Fibroblast of skin of left biceps (primary cell): ENCODE results near the gene DNAJB8.

Experiments
- DNase-seq, 2 experiments: peaks; one replicate each; pipeline ENCODE4 v3.0.0-alpha.2; 2013; ENCODE audit warnings: low read depth in 2 of 2

Gene DNAJB8

DNA sequence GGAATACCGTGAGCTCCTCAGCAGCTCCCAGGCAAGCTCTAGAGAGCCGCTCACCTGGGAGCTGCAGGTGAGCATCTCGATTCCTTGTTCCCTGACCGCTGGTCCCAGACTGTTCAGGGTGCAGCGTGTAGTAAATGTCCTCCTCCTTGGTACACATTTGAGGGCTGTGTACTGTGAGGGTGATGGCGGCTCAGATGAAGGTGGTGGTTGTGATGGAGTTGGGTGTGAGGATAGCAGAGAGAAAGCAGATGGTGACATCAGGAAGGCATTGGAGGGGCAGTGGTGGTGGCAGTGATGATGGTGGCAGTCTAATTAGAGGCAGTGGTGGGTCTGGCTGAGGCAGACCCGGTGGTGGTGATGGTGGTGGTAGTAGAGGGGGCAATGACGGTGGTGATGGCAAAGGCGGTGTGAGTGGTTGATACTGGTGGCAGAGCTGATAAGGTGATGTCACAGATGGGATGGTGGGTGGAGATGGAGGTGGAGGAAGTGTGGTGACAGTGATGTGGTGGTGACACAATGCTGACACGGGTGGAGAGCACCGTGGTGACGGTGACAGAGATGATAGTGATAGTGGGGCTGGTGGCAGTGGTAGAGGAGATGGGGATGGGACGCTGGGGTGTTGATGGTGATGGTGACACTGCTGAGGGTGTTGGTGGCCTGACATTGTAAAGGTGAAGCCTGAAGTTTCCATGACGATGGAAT, at the start of gene DNAJB8:
Gene DNAJB8 (minus strand): TSS at position 51 of the 702 bp plus-strand sequence. CDS start 3,645 bp downstream, outside the sequence.
- DNase-seq, result no peak

DNA sequence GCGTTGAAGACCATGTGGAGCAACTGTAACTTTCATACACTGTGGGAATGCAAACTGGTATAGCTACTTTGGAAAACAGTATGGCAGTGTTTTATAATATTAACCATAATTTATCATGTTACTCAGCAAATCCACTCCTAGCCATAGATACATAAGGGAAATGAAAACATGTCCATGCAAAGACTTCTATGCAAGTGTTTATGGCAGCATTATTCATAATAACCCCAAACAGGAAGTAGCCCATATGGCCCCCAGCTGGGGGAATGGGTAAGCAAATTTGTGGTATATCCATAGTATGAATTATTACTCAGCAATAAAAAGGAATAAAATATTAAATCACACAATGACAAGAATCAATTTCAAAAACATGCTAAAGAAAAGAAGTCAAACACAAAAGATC, 49.3 kb upstream of the DNAJB8 start:
- no peak for DNase-seq

DNA sequence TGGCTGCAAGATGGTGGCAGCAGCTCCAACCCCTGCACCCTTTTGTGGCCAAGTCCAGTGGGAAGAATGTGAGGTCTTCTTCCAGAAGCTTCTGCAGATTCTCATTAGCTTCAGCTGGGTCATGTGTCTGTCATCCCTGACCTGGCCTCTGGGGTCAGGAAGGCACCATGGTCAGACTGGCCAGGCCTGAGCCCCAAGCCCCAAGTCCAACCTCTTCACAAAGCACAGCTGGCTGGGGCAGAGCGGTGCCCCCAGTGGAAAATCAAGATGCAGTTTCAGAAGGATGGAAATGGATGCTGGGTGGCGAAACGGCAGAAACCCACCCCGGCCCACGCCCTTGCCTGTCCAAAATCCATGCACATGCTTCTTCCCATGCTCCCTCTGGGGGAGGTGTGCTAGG, 42.2 kb upstream of the DNAJB8 start:
- no peak for DNase-seq

DNA sequence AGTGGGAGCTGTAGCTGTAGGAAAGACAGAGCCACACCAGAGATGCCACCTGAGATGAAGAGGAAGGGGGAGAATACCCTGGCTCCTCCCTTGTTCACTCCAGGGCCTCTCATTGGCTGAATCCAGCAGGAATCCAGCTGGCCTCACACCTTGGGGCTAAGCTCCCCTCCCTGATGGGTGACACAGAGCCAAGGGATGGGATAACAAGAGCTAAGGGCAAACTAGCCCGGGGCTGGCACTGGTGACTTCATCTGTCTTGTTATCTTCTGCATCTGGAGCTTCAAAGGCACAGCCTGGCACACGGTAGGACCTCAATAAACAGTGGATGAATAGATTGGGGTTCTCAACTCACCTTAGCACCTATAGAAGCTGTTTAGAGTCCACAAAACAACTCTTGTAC, 40.1 kb upstream of the DNAJB8 start:
- DNase-seq, result no peak

DNA sequence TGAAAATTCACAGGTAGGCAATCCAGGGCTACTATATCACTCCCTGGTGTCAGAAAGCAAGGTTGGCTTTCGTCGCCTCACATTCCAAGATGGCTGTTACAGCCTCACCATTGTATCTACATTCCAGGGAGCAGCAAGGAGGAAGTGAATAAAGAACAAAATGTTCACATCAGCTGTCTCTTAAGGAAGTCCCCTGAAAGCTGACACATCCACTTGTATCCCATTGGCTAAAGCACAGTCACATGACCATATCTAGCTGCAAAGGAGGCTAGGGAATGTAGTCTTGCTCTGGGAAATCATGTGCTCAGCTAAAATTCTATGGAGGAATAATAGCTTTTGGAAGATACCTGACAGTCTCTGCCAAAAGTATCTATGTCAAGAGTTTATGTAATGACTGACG, 39.1 kb upstream of the DNAJB8 start:
- no peak for DNase-seq

DNA sequence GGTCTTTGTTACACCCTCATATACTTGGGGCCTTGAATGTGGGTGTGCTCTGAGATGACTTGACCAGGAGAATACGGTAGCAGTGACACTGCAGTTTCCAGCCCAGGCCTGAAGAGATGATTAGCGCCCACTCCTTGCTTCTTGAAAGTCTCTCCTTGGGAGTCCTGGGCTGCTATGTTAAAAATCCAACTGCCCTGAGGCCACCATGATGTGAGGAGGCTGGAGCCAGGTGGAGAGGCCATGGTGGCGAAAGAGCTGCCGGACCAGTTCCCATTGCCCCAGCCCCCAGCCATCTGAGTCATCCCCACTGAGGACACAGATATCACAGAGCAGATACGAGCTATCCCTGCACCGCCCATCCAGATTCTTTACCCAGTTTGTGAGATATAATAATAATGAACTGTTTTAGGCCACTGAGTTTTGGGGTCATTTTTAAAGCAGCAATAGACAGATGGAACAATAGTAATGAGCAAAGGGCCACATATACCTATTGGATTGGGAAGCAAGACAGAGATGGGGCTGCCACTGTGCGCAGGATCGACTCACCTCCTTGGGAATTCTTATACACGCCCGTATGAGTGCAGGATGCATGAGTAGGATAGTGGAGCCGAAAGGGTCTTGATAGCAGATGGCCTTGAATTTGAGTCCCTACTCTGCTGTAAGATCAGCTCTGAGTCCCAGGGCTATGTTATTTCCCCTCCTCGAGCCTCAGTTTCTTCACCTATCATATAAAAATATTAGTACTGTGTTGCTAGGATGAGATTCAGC, 38.5 kb upstream of the DNAJB8 start:
- DNase-seq, result no peak

DNA sequence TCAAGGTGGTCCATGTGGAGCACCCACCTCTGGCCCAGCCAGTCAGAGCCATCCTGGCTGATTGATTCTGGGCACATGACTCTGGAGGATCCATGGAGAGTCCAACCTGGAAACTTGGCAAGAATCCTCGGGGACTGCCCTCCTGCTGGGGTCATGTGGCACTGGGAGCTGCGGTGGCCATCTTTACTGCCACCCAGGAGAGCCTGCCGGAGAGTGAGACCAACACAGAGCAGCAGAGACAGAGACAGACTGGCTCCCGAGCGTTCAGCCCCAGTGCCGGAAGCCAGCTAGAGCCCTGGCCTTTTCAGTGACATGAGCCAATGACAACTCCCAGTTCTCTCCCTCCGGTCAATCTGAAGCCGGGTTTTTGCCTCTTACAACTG, 37.8 kb upstream of the DNAJB8 start:
- no peak for DNase-seq

DNA sequence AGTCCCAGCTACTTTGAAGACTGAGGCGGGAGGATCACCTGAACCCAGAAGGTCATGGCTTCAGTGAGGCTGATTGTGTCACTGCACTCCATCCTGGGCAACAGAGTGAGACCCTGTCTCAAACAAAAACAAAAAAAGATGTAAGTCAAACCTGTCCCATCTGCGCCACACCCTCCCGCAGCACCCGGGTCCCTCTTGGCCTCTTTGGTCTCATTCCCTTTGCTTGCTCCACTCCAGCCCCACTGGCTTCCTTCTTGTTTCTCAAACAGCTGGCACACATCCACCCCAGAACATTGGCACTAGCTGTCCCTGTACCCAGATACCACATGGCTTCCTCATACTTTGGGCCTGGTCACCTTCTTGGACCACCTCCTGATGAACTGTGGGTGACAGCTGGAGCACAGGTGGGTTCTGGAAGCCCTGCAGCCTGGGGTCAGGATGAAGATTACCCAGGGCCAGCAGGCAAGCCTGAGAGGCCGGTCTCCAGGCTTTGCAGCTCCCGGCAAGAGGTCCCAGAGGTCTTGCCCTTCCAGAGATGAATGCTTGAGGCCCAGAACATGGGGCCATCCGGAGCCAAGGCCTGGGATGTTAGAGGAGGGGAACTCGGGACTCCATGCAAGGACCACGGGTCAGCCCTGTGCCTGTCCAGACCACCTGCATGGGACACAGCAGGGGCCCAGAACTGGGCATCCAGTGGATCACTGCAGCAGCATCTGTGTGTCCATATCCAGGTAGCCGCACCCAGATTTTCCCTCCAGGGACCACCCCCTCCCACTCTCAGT, 37.3 kb upstream of the DNAJB8 start:
- DNase-seq, result no peak

DNA sequence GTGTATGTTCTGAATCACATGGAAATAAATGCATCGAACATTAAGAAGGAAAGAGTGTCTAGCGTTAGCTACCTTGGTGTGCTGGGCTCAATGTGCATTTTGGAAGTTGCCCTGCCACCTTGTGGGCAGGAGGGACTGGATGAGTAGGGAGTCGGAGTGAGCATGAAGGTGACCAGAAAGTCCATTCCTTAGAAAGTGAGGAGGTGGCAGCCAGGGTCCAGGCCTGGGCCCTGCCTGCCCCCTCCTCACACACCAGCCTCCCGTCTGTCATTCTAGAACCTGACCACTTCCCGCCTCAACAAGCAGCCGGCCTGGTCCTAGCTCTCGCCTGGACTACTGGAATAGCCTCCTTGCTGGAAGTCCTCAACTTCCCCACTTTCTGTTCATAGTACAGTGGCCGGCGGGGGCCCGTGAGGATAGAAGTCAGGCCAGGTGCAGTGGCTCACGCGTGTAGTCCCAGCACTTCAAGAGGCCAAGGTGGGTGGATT, 36.5 kb upstream of the DNAJB8 start:
- DNase-seq, result no peak

DNA sequence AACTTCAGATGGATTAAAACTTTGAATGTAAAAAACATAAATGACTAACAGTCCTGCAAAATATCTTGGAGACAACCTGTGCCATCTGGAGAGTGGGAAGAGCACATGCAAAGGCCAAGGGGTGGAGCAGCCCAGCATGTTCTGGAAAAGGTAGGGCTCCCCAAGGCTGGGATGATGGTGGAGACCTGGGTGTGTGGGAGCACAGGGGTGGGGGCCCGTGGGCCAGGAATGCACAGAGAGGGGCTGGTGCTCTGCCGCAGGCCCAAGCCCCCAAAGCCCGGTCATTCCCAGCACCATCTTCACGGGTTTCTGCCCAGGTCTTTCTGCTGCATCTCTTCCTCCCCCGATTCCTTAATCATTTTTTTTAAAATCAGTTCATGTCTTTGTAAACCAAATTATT, 36.0 kb upstream of the DNAJB8 start:
- DNase-seq, result no peak

DNA sequence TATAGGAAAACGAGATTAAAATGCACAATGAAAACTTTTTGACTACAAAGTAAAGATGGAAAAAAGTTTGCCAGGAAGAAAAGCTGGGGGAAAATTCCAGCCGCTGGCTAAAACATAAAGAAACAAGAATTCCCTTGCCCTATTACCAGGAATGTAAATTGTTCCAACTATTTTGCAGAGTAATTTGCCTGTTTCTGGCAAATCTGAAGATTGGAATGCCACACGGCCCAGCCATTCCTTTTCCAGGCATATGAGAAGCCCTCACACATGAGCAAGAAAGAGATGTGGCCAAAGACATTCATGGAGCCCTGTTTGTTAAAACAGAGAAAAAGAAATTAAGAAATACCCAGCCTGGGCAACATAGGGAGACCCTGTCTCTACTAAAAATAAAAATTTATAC, 34.7 kb upstream of the DNAJB8 start:
- no peak for DNase-seq

DNA sequence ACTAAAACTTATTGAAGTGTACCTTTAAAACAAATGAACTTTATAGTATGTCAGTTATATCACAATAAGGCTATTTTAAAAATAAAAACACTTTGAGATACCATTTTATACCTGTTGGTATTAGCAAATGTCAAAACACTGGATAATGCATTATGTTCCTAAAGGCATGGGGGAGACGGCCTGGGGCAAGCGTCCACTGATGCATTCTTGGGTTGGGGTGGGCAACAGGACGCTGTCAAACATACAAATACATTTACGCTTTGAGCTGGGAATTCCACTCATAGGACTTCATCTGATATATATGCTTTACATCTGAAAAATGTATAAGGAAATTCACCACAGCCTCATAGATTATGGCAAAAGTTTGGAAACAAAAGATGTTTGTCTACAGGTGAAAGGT, 33.9 kb upstream of the DNAJB8 start:
- no peak for DNase-seq

DNA sequence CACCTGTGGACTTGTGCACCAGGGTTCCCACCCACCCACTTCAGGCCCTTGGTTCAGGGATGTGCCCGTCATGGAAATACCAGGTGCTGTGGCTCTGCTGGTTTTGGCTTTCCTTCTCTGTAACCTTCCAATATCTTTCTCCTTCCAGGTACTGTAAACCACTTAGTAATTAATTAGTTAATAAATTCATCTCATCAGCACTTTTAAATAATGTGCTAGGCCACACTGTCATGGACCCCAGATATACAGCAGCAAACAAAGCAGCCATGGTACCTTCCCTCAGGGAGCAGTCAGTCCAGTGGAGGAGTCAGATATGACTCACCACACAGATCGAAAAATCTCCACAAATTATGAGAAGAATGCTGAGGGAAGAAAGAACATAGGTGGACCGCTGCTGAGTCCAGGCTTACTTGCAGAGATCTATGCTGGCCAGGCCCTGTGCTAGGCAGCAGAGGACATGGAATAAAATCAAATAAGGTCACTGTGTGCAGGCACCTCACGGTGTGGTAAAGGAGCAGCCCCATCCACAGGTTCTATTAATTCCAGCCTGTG, 33.1 kb upstream of the DNAJB8 start:
- DNase-seq, result no peak

DNA sequence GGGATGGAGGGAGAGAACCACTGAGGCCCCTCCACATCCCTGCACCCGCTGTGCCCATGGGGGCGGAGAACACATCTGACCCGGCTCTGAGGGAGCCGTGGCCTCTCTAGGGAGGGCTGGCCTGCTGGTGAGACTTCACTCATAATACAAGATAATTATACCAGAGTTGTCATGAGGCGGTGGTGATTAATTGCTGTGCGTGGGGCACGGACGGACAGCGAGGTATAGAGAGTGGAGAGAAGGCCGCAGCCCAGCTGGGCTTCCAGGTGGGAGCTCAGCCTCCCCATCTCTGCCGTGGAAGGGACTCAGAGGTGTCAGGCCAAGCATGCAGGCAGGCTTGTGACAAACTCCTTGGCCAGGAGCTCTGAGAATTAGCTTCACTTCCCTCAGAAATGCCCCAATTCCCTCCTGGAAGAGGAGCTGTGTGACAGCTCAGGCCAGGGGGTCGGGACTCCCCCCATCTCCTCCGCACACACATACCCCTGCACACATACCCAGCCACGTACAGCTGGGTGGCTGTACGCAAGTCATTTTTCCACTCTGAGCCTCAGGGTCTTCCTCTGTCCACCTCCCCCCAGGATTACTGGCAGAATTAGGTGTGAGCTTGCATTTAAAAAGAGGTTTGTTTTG, 32.3 kb upstream of the DNAJB8 start:
- no peak for DNase-seq

DNA sequence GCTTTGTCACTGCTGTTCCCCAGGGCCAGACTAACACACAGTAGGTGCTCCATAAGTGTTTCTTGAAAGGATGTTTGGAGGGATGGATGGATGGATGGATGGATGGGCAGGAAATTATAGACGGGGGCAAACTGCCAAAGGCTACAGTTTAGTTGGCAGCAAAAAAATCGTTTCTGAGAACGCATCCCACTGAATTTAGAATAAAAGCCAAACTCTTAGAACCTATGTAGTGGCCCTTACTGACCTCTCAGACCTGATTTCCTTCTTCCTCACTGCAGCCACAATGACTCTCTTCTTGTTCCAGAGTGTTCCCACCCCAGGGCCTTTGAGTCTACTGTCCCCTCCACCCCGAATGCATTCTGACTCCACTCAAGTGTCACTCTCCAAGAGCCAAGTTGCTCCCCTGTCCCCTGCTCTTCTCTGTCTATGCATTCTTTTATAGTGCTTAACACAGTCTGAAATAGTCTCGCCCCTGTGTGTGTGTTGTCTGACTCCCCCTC, 31.5 kb upstream of the DNAJB8 start:
- DNase-seq, result no peak

DNA sequence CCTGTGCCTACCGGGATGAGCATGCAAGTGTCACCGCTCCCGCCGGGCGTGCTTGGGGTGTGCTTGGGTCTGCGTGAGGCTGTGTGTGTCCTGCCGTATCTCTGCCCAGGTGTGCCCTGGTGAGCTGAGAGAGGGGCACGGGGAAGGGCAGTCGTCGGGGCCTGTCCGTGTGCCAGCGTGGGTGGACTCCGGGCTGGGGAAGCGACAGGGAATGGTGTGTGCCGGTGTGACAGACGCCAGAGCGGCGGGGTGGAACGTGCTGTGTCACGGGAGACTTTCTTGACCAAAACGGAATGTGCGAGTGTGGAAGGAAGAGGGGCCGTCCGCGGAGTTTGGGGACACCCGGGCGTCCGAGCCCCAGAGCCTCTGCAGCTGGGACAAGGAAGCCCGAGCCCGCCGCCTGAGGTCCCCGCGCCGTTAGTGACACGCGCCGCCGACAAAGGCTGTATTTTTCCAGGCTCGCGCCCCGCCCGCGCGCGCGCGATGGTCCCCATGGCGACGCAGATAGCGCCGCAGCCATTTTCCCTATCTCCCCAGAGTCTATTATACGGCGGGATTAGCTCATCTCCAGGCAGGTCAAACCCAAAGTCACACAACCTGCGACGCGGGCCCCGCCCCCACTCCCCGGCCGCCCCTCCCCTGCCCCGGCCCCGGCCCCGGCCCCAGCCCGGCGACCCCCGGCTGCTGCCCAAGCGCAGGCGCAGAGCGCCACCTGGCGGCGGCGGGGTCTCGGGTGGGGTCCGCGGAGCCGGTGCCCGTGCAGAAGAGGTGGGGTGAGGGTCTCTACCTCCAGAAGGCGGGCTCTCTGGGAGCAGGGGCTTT, 30.8 kb upstream of the DNAJB8 start:
- DNase-seq, result no peak

DNA sequence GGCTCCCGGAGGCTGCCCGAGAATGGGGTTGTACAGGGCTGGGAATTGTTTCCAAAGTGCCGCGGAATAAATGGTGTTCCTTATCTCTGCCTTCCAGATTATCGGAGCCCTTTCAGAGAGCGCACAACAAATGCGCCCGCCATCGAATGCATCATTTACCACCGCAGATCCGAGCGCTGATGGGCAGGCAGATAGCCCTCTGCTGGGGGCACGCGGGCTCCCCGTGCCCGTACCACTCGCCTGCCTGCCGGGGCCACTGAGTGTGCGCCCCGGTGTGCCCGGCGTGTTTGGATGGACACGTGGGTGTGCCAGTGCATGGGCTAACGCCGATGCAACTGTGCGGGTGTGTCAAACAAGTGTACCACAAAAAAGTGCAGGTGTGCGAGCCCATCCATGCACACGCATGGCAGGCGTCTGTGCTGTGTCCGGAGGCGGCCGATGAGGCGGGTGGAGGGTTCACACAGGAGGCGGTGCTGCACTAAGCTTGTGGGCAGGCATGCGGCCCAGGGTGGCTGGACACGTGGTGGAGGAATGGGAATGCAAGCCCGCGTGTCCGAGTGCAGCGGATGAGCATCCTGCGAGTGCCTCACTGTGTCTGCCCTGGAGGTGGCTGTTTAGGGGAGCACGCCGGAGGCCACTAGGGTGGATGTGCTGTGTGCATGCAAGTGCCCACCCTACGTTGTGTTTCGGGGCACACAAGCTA, 30.1 kb upstream of the DNAJB8 start:
- no peak for DNase-seq

DNA sequence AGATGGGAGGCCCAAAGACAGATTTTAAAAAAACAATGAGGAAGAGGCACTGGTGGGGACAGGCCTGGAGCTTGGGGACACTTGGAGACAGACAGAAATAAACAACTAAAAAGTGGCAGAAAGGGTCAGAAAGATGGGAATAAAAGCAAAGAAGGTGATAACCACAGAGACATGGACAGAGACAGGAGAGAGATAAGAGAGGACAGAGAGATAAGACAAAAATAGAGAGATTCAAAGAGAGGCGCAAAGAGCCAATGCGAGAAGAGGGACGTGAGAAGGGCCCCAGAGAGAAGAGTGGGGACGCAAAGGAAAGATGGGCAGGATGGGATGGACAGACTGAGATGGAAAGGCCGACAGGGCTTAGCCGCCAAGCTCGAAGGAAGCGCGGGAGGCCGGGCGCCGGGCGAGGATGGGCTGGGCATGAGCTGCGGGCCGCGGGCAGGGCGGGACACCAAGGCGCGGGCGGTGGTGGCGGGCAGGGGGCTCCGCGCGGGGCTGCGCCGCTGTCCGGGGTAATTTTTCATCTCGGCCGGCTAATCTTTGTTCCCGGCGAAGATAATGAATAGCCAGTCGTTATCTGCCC, 29.4 kb upstream of the DNAJB8 start:
- DNase-seq, result no peak

DNA sequence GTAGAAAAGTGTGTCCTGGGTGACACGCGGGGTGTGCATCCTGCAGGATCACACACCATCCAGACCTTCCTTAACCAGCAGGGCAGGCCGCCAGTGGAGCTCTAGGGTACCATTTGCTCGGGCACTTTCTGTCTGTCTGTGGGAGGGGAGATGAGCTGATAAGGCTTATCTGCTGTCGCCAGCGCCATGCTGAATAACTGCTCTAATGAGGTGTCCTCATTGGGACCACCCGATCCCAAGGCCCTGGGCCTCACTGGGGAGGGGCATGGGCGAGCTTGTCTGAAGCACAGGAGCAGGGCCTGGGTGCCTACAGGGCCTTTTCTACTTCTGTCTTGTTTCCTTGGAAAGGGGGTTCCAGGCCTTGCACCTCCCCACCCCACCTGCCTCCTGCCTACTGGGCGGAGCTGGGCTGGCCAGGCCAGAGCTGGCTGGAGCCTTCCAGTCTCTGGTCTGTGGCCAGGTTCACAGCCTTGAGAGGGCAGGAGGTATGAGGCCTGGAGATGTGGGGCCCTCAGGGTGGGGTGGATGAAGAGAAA, 28.8 kb upstream of the DNAJB8 start:
- no peak for DNase-seq

DNA sequence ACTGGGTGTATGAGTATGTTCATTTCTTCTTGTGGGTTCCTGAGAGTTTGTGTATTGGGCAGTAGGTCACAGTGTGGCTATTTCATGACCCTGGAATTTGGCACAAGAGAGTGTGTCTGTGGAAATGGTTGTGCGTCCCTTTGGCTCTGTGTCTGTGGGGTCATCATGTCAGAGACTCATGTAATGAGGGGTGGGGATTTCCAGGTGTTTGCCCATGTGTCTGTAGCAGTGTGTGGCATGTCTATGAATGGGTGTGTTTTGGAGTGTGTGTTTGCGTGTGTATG, 27.6 kb upstream of the DNAJB8 start:
- DNase-seq, result no peak
